Measurements from ENCODE around the gene SP2.

The SP2 gene

DNA sequence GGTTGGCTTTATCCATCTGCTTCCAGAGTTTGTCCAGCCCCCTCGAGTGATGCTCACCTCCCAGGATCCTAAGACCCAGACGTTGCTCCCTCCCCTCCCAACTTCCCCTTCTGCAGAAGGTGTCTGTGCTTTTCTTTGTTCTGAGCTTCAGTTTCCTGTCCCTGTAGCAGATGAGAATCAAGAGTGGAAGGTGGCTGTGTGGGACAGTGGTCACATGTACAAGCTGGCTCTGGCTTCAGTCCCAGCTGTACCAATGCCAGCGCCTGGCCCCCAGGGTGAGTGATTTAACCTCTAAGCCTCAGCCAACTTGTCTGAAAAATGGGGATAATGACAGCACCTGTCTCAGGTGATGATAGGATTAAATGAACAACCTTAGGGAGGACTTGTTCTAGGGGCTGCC is 53.9 kb downstream of the SP2 start:
- DNase-seq (ENCODE audit: low read depth): no peak
- no peak overlapping the region for H3K4me3 ChIP-seq (replicated peaks; ENCODE audit: low read depth, low read length)
- TF ChIP-seq, protein P1, sequence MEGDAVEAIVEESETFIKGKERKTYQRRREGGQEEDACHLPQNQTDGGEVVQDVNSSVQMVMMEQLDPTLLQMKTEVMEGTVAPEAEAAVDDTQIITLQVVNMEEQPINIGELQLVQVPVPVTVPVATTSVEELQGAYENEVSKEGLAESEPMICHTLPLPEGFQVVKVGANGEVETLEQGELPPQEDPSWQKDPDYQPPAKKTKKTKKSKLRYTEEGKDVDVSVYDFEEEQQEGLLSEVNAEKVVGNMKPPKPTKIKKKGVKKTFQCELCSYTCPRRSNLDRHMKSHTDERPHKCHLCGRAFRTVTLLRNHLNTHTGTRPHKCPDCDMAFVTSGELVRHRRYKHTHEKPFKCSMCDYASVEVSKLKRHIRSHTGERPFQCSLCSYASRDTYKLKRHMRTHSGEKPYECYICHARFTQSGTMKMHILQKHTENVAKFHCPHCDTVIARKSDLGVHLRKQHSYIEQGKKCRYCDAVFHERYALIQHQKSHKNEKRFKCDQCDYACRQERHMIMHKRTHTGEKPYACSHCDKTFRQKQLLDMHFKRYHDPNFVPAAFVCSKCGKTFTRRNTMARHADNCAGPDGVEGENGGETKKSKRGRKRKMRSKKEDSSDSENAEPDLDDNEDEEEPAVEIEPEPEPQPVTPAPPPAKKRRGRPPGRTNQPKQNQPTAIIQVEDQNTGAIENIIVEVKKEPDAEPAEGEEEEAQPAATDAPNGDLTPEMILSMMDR (IDR thresholded peaks at IDR 0.05; ENCODE audit: low read length, missing control alignments): no peak

DNA sequence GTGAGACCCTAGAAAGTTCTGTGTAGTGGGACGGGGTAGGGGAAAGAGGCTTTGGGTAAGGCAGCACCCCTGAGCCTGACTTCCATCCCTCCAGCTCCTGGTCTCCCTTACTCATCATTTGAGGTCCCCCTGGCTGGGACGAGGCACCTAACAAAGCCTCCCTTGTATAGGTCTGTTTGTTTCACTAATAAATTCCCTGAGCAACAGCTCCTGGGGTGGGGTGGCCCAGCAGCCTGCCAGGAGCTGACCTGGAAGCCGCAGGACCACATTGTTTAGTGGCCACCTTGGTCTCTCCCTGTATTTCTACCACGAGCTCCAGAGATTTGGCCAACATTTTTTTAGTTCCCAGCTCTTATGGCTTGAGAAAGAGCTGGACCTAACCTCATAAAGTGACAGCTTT is 54.4 kb downstream of the SP2 start:
- TF ChIP-seq, protein P1 (IDR thresholded peaks at IDR 0.05; ENCODE audit: low read length, missing control alignments): no peak
- DNase-seq (ENCODE audit: low read depth): no peak
- no peak overlapping the region for H3K4me3 ChIP-seq (replicated peaks; ENCODE audit: low read depth, low read length)

DNA sequence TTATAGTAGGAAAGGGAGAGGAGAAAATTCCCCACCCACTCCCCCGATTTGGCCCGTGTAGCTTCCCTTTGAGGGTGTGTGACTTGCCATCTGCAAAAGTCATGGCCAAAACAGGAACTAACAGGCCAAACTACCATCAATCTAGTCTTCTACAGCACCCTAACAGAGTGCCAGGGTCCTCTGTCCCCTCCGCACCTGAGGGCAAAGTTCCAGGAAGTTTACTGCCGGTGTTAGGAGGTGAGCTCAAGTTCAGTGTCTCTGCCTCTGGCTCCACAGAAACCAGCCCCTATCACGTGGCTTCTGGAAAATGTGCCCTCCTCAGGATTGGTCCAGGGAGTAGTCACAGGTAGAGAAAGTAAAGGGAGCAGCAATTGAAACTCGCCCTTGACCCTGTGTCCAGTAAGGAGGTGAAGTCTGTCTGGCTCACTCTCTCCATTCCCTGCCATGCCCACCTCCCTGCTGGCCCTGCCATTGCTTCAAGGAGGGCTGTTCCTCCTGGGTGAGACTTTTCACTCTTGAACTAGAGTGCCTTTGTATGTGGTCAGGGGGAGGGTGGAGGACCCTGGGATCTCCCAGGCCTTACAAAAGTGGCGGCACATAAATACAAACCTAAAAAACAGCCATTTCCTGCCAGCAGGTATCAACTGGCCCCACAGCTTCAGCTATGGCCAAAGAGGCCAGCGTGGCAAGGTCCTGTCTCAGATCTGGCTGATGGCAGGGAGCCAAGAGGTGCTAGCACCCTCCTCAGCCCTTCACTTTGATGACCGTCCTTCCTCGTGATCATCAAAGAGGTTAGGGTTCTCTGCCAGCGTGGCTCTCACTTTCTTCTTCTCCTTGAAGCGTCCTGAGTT is 56.4 kb downstream of the SP2 start:
- no peak for DNase-seq (ENCODE audit: low read depth)
- H3K4me3 ChIP-seq (replicated peaks; ENCODE audit: low read depth, low read length): no peak overlapping the region
- TF ChIP-seq, protein P1 (IDR thresholded peaks at IDR 0.05; ENCODE audit: low read length, missing control alignments): no peak

DNA sequence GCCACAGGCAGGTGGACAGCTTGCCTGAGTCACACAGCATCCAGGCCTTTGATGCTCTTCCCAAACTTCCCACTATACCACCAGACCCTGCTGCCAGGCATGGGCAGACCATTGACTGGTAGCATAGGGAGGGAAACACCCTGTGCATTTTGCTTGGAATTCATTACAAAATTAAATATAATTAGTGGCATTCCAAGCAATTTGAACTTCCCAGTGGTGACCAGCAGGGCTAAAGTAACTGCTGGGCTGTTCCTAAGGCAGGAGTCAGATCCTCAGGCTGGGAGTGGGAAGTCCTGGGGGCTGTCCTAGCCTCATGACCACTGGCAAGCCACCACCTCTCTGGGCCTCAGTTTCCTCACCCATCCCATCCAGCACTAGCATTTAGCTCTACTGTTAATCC is 57.9 kb downstream of the SP2 start:
- TF ChIP-seq, protein P1 (IDR thresholded peaks at IDR 0.05; ENCODE audit: low read length, missing control alignments): no peak
- DNase-seq (ENCODE audit: low read depth): no peak
- no peak overlapping the region for H3K4me3 ChIP-seq (replicated peaks; ENCODE audit: low read depth, low read length)

DNA sequence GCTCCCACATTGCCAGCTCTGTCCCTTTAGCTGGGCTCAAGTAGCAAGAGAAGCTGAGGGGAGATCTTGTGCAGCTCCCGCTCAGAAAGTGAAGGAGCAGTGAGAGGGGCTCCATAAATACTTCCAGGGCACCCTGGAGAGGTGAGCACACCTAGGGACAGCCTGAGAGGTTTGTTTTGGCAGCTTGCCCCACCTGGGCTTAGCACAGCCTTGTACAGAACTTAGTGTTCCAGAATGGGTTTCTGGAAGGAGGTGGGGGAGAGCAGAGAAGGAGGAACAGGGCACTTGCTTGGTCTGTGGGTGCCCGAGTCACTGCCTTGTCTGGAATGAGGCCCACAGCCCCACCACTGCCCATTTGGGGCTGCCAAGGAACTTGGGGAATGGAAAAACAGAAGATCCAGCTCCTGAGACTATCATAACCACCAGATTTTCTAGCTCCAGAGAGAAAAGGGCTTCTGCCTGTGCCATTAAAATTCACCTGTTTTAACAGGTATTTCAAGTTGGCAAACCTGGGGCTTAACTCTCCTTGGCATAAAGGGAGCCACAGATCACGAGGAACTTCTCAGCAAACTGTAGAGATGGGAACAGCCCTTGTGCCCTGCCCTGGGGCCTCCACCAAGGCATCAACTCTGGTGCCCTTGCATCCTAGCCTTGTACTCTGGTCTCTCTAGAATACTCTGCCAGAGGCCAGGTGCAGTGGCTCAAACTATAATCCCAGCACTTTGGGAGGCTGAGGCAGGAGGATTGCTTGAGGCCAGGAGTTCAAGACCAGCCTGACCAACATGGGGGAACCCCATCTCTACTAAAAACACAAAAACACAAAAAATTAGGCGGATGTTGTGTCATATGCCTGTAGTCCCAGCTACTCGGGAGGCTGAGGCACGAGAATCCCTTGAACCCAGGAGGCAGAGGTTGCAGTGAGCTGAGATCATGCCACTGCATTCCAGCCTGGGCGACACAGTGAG is 59.7 kb downstream of the SP2 start:
- TF ChIP-seq, protein P1 (IDR thresholded peaks at IDR 0.05; ENCODE audit: low read length, missing control alignments): no peak
- no peak overlapping the region for H3K4me3 ChIP-seq (replicated peaks; ENCODE audit: low read depth, low read length)
- no peak for DNase-seq (ENCODE audit: low read depth)

DNA sequence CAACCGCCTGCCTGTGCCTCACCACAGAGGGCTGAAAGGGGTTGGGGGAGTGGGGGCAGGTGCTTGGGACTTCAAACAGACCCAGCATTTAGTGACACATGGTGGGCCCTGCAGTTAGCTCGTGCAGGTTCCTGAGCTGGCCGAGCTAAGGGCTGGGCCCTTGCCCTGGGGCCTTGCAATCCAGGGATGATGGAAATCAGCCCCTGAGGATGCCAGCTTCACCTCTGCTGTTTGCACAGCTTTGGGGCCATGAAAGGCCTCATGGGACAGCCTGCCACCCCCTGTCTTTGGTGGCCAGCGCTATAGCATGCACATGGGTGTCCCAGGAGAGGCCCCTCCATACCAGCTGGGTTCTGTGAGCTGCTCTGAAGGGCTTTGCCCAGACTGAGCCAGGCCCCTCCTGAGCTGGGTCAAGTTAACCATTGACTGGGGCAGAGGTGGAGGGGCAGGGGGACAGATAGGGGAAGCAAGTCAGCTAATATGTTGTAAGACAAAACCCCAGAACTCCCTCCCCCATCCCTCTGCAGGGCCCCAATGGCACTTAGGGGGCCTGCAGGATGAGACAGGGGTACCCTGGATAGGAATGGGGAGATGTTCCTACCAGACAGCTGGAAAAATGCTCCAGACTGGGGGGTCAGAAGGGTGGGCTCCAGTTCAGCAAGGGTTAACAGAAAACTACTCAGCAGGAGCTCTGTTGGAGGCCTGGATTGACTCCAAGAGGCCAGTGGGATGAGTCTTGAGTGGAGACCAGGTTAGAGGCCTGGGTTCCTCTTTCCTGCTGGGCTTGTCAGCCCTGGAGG is 61.0 kb downstream of the SP2 start:
- no peak overlapping the region for H3K4me3 ChIP-seq (replicated peaks; ENCODE audit: low read depth, low read length)
- TF ChIP-seq, protein P1 (IDR thresholded peaks at IDR 0.05; ENCODE audit: low read length, missing control alignments): no peak
- DNase-seq (ENCODE audit: low read depth): no peak
